GM18517 (cell line): ENCODE results near the gene CLIP3.

ENCODE experiments used
- ATAC-seq: cut with Tn5 transposase; IDR thresholded peaks from one replicate; pipeline ENCODE4 v1.9.1; 2021; ENCODE audit warnings: mild to moderate bottlenecking, moderate library complexity; ENCODE audit not compliant: unreplicated experiment

Gene CLIP3

DNA sequence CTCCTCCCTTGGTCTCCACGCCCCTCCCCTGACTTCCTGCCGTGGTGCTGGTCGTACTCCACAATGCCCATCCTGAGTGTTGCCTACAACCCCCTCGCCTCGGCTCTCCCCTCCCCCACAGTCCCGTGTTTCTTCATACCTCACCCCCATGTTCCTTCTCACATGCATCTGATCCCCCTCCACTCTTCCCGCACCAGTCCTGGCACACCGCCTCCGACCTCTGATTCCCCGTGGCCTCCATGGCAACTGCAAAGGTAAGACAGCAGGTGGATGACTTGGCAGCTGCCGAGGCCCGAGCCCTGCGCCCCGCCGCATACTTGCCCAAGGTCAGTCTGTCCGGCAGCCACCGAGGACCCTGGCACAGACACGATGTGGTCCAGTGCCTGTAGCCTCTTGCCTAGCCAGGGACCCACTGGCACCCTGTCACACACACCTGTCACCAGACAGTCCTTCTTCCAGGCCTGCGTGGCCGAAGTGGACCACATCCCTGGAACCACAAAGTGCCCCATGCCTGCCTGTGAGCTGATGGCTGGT, 53.8 kb downstream of the CLIP3 start:
- ATAC-seq, result no peak

- ATAC-seq, result no peak
Measured at GRCh38 chr19:35978271-35978670, 54.4 kb downstream of the CLIP3 start.

- ATAC-seq, result no peak
Measured at GRCh38 chr19:35977446-35978222, 55.0 kb downstream of the CLIP3 start.

GRCh38 chr19:35975608-35976214, 57.0 kb downstream of the CLIP3 start:
- ATAC-seq, result no peak

DNA sequence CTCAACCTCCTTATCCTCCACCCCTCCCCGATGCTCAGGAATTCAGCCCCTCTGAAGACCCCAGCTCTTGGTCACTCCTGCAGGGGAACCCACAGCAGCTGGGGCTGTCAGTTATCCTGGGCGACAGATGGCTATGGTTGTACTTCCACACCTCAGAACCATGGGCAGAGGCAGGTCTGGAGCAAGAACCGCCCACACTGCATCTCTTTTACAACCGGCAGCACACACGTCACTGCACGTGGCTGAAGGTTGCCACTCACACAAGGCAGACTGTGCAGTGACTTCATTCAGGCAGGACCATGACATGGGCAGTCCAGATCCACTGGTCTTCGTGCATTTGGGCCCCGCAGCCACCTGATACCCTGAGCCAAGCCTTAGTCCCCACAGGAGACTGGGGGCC, 59.2 kb downstream of the CLIP3 start:
- ATAC-seq, result no peak

DNA sequence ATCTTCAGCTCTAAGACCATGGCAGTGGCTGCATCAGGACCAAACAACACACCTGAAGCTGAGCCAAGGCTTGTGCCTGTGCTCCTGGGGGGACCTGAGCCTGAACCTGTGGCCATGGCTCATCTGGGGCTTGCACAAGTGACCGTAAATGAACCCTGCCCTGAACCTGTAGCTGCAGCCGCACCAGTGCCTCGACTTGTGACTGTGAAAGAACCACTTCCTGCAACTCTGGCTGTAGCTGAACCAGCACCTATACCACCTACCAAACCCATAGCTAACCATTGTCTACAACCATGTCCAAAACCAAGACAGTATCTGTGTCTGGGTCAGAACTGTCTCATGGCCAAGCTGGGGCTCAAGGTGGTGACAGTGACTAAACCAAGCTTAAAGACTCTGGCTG, 65.9 kb downstream of the CLIP3 start:
- ATAC-seq, result no peak
